ENCODE results near the gene LNPEP. TPM values are rescaled to one million over a fixed set of nuclear protein-coding genes. Genes with fewer than 3 reads are reported as not detected.

Gene LNPEP
- total and polyA plus RNA-seq, 2 of the 13 experiments (the other 11 are each of a cell fraction or from before 2014, with no cell fraction given): 8.0 to 16.9 TPM

DNA sequence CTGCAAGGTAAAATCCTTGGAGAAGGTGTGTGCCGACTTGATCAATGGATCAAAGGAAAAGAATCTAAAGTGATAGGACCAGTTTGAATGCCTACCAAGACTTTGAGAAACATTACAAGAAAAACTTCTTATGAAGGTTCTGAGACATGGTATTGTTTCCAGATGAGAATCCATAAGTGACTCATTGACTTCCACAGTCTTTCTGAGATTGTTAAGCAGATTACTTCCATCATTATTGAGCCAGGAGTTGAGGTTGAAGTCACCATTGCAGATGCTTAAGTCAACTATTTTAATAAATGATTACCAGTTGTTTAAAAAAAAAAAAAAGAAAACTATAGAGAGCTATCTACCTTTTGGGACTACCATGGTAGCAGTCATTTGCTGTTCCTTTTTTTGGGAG, 7.0 kb downstream of the LNPEP start (continued):
- TF ChIP-seq, protein P1, sequence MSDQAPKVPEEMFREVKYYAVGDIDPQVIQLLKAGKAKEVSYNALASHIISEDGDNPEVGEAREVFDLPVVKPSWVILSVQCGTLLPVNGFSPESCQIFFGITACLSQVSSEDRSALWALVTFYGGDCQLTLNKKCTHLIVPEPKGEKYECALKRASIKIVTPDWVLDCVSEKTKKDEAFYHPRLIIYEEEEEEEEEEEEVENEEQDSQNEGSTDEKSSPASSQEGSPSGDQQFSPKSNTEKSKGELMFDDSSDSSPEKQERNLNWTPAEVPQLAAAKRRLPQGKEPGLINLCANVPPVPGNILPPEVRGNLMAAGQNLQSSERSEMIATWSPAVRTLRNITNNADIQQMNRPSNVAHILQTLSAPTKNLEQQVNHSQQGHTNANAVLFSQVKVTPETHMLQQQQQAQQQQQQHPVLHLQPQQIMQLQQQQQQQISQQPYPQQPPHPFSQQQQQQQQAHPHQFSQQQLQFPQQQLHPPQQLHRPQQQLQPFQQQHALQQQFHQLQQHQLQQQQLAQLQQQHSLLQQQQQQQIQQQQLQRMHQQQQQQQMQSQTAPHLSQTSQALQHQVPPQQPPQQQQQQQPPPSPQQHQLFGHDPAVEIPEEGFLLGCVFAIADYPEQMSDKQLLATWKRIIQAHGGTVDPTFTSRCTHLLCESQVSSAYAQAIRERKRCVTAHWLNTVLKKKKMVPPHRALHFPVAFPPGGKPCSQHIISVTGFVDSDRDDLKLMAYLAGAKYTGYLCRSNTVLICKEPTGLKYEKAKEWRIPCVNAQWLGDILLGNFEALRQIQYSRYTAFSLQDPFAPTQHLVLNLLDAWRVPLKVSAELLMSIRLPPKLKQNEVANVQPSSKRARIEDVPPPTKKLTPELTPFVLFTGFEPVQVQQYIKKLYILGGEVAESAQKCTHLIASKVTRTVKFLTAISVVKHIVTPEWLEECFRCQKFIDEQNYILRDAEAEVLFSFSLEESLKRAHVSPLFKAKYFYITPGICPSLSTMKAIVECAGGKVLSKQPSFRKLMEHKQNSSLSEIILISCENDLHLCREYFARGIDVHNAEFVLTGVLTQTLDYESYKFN (CRISPR knock-in tag; conservative IDR thresholded peaks at IDR 0.05): no peak
- TF ChIP-seq MBNL3 (CRISPR knock-in tag; conservative IDR thresholded peaks at IDR 0.05) (no peak), ZSCAN9 (CRISPR knock-in tag; IDR thresholded peaks at IDR 0.05; ENCODE audit: borderline replicate concordance) (no peak)
- TF ChIP-seq, protein P2, sequence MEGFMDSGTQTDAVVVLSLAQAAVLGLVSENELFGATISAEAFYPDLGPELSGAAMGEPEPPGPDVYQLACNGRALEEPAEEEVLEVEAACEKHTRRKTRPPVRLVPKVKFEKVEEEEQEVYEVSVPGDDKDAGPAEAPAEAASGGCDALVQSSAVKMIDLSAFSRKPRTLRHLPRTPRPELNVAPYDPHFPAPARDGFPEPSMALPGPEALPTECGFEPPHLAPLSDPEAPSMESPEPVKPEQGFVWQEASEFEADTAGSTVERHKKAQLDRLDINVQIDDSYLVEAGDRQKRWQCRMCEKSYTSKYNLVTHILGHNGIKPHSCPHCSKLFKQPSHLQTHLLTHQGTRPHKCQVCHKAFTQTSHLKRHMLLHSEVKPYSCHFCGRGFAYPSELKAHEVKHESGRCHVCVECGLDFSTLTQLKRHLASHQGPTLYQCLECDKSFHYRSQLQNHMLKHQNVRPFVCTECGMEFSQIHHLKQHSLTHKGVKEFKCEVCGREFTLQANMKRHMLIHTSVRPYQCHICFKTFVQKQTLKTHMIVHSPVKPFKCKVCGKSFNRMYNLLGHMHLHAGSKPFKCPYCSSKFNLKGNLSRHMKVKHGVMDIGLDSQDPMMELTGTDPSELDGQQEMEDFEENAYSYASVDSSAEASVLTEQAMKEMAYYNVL (CRISPR knock-in tag; IDR thresholded peaks at IDR 0.05; ENCODE audit: borderline replicate concordance): no peak
- TF ChIP-seq, protein P3, sequence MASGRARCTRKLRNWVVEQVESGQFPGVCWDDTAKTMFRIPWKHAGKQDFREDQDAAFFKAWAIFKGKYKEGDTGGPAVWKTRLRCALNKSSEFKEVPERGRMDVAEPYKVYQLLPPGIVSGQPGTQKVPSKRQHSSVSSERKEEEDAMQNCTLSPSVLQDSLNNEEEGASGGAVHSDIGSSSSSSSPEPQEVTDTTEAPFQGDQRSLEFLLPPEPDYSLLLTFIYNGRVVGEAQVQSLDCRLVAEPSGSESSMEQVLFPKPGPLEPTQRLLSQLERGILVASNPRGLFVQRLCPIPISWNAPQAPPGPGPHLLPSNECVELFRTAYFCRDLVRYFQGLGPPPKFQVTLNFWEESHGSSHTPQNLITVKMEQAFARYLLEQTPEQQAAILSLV (CRISPR knock-in tag; IDR thresholded peaks at IDR 0.05; ENCODE audit: borderline replicate concordance): no peak
- TF ChIP-seq, protein P4, sequence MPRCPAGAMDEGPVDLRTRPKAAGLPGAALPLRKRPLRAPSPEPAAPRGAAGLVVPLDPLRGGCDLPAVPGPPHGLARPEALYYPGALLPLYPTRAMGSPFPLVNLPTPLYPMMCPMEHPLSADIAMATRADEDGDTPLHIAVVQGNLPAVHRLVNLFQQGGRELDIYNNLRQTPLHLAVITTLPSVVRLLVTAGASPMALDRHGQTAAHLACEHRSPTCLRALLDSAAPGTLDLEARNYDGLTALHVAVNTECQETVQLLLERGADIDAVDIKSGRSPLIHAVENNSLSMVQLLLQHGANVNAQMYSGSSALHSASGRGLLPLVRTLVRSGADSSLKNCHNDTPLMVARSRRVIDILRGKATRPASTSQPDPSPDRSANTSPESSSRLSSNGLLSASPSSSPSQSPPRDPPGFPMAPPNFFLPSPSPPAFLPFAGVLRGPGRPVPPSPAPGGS (CRISPR knock-in tag; IDR thresholded peaks at IDR 0.05): no peak

Measured in HepG2 (cell line).